ENCODE results near the gene PEA15.

The PEA15 gene

GRCh38 chr1:160205242-160206035 lies at the start of gene PEA15:
PEA15 (plus strand) TSS chr1:160205384; CDS start chr1:160211545, 6,161 bp downstream.
- peak; percentile 76 for DNase-seq

GRCh38 chr1:160156361-160156760 lies 48.8 kb upstream of the PEA15 start:
- DNase-seq: no peak

GRCh38 chr1:160157174-160157573 lies 48.0 kb upstream of the PEA15 start:
- no peak for DNase-seq

- no peak for DNase-seq
Measured at GRCh38 chr1:160158031-160158430, 47.2 kb upstream of the PEA15 start.

- no peak for DNase-seq
Measured at GRCh38 chr1:160158534-160158933, 46.6 kb upstream of the PEA15 start.

GRCh38 chr1:160159846-160160245 lies 45.3 kb upstream of the PEA15 start:
- DNase-seq: no peak

- DNase-seq: no peak
Measured at GRCh38 chr1:160161965-160162705, 43.0 kb upstream of the PEA15 start.

- no peak for DNase-seq
Measured at GRCh38 chr1:160162931-160163330, 42.3 kb upstream of the PEA15 start.

GRCh38 chr1:160163615-160164014 lies 41.6 kb upstream of the PEA15 start:
- DNase-seq: no peak

GRCh38 chr1:160164121-160164520 lies 41.1 kb upstream of the PEA15 start:
- no peak for DNase-seq

- DNase-seq: no peak
Measured at GRCh38 chr1:160166166-160166868, 38.9 kb upstream of the PEA15 start.

- DNase-seq: no peak
Measured at GRCh38 chr1:160167056-160167455, 38.1 kb upstream of the PEA15 start.

GRCh38 chr1:160167580-160167979 lies 37.6 kb upstream of the PEA15 start:
- DNase-seq: no peak

- no peak for DNase-seq
Measured at GRCh38 chr1:160168016-160168415, 37.2 kb upstream of the PEA15 start.

- DNase-seq: no peak
Measured at GRCh38 chr1:160168609-160169369, 36.4 kb upstream of the PEA15 start.

GRCh38 chr1:160169553-160170399 lies 35.4 kb upstream of the PEA15 start:
- no peak for DNase-seq

GRCh38 chr1:160171354-160171753 lies 33.8 kb upstream of the PEA15 start:
- no peak for DNase-seq

- DNase-seq: no peak
Measured at GRCh38 chr1:160171980-160172379, 33.2 kb upstream of the PEA15 start.

- no peak for DNase-seq
Measured at GRCh38 chr1:160177231-160177630, 28.0 kb upstream of the PEA15 start.

- DNase-seq: no peak
Measured at GRCh38 chr1:160177667-160178066, 27.5 kb upstream of the PEA15 start.

- DNase-seq: no peak
Measured at GRCh38 chr1:160178731-160179130, 26.5 kb upstream of the PEA15 start.

GRCh38 chr1:160179336-160179735 lies 25.8 kb upstream of the PEA15 start:
- no peak for DNase-seq

All from activated CD4-positive, CD25-positive, alpha-beta regulatory T cell treated with anti-CD3 and anti-CD28 coated beads, Interleukin-2, amount 50 U/mL, for 72 hours (primary cell).